ENCODE measurements around the gene ABCC5. TPM values are rescaled to one million over a fixed set of nuclear protein-coding genes. Genes with fewer than 3 reads are reported as not detected.

The ABCC5 gene
- total RNA-seq, 1 donor from 2014 or later = 18.0 TPM

- Mint-ChIP-seq H3K4me1 (ENCODE audit: low read depth) (no peaks in the 10 kb centered on the region), H3K27me3 (ENCODE audit: insufficient read depth) (no peaks in the 10 kb centered on the region), H3K9me3 (no peaks in the 10 kb centered on the region), H3K4me3 (no peak overlapping the region), H3K36me3 (ENCODE audit: low read depth) (peaks cover 5% of the 10 kb centered on the region), H3K27ac (no peak overlapping the region)
- intact Hi-C loops (cut with micrococcal nuclease) = no loop called here
- DNase-seq (ENCODE audit: low spot score) = no peak
Observed at GRCh38 chr3:183921096-183921495, 96.6 kb downstream of the ABCC5 start.

DNA sequence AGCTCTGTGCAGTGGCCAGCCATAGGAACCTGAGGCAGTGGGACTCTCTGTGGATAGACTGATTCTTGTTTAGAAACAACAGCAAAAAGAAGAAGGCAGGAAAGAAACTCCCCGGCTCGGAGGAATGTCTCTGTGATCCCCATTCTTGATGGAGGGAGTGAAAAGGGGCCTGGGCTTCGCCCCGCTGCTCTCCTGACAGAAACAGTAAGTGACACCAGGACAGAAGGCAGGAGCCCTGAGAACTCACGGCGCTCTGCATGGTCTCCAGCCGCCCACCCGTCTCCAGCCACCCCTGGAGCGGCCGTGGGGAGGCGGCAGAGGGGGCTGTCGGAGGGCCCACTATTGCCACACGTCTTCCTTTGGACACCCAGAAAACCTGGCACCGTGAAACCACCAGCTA lies 97.3 kb downstream of the ABCC5 start:
- H3K4me1 Mint-ChIP-seq (ENCODE audit: low read depth) = no peaks in the 10 kb centered on the region
- H3K4me3 Mint-ChIP-seq = no peak overlapping the region
- intact Hi-C loops (cut with micrococcal nuclease) = no loop called here
- no peaks in the 10 kb centered on the region for H3K27me3 Mint-ChIP-seq (ENCODE audit: insufficient read depth)
- no peak for DNase-seq (ENCODE audit: low spot score)
- H3K9me3 Mint-ChIP-seq = no peaks in the 10 kb centered on the region
- H3K27ac Mint-ChIP-seq = no peak overlapping the region
- H3K36me3 Mint-ChIP-seq (ENCODE audit: low read depth) = peaks cover 5% of the 10 kb centered on the region

GRCh38 chr3:183918178-183918577 lies 99.5 kb downstream of the ABCC5 start:
- no peaks in the 10 kb centered on the region for H3K9me3 Mint-ChIP-seq

GRCh38 chr3:183917776-183918175 lies 99.9 kb downstream of the ABCC5 start:
- no peak for DNase-seq (ENCODE audit: low spot score)
- Mint-ChIP-seq H3K36me3 (ENCODE audit: low read depth) (no peaks in the 10 kb centered on the region), H3K4me3 (no peak overlapping the region), H3K27me3 (ENCODE audit: insufficient read depth) (no peaks in the 10 kb centered on the region), H3K4me1 (ENCODE audit: low read depth) (no peaks in the 10 kb centered on the region), H3K27ac (no peak overlapping the region), H3K9me3 (no peaks in the 10 kb centered on the region)
- intact Hi-C loops (cut with micrococcal nuclease) = no loop called here

More at GRCh38 chr3:183918178-183918577, 99.5 kb downstream of the ABCC5 start:
- intact Hi-C loops (cut with micrococcal nuclease) = no loop called here
- H3K27me3 Mint-ChIP-seq (ENCODE audit: insufficient read depth) = no peaks in the 10 kb centered on the region
- no peak for DNase-seq (ENCODE audit: low spot score)
- no peaks in the 10 kb centered on the region for H3K36me3 Mint-ChIP-seq (ENCODE audit: low read depth)
- H3K4me1 Mint-ChIP-seq (ENCODE audit: low read depth) = no peaks in the 10 kb centered on the region
- H3K4me3 Mint-ChIP-seq = no peak overlapping the region
- H3K27ac Mint-ChIP-seq = no peak overlapping the region

- Mint-ChIP-seq H3K27ac (no peak overlapping the region), H3K36me3 (ENCODE audit: low read depth) (no peaks in the 10 kb centered on the region), H3K4me1 (ENCODE audit: low read depth) (no peaks in the 10 kb centered on the region), H3K4me3 (no peak overlapping the region), H3K9me3 (no peaks in the 10 kb centered on the region), H3K27me3 (ENCODE audit: insufficient read depth) (peaks cover 5% of the 10 kb centered on the region)
- intact Hi-C loops (cut with micrococcal nuclease) = no loop called here
- no peak for DNase-seq (ENCODE audit: low spot score)
Observed at GRCh38 chr3:183914856-183915255, 102.8 kb downstream of the ABCC5 start.

- no peaks in the 10 kb centered on the region for H3K4me1 Mint-ChIP-seq (ENCODE audit: low read depth)
- intact Hi-C loops (cut with micrococcal nuclease) = no loop called here
- H3K36me3 Mint-ChIP-seq (ENCODE audit: low read depth) = no peaks in the 10 kb centered on the region
- no peak overlapping the region for H3K27ac Mint-ChIP-seq
- no peak for DNase-seq (ENCODE audit: low spot score)
- H3K4me3 Mint-ChIP-seq = no peak overlapping the region
- peaks cover 5% of the 10 kb centered on the region for H3K27me3 Mint-ChIP-seq (ENCODE audit: insufficient read depth)
- H3K9me3 Mint-ChIP-seq = no peaks in the 10 kb centered on the region
Observed at GRCh38 chr3:183913580-183913920, 104.1 kb downstream of the ABCC5 start.

DNA sequence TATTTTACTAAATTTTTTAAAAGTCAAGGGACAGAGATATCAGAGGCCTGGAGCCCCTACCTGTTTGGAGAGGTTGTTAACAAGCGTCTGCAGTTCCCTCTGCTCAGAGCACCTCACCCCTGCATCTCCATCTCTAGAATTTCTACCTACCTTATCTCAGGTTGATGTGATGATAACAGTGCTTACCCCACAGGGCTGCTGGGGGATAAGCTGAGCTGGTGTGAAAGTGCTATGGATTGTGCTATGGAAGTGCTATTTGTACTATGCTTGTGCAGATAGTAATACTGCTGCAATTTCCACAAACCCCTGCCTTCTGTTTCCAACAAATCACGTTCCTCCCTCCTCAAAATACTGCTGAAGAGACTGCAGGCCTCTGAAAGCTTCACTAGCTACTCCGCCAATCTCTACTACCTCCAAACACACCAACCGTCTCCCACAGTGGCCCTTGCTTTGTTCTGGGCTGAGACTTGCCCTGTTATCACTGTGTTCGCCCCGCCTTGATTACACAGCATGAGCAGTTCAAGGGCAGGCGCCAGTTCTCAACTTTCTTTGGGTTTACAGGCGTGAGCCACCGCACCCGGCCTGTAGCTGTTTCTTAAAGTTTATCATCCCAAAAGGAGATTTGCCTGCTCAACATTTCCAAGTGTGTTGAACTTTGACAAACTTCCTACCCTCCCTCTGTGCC lies 104.6 kb downstream of the ABCC5 start:
- intact Hi-C loops (cut with micrococcal nuclease) = no loop called here
- H3K27me3 Mint-ChIP-seq (ENCODE audit: insufficient read depth) = peaks cover 5% of the 10 kb centered on the region
- H3K36me3 Mint-ChIP-seq (ENCODE audit: low read depth) = no peaks in the 10 kb centered on the region
- H3K4me3 Mint-ChIP-seq = no peak overlapping the region
- DNase-seq (ENCODE audit: low spot score) = no peak
- no peak overlapping the region for H3K27ac Mint-ChIP-seq
- no peaks in the 10 kb centered on the region for H3K9me3 Mint-ChIP-seq
- no peaks in the 10 kb centered on the region for H3K4me1 Mint-ChIP-seq (ENCODE audit: low read depth)

- no peak overlapping the region for H3K27ac Mint-ChIP-seq
- DNase-seq (ENCODE audit: low spot score) = no peak
Observed at GRCh38 chr3:183911763-183912506, 105.7 kb downstream of the ABCC5 start.

DNA sequence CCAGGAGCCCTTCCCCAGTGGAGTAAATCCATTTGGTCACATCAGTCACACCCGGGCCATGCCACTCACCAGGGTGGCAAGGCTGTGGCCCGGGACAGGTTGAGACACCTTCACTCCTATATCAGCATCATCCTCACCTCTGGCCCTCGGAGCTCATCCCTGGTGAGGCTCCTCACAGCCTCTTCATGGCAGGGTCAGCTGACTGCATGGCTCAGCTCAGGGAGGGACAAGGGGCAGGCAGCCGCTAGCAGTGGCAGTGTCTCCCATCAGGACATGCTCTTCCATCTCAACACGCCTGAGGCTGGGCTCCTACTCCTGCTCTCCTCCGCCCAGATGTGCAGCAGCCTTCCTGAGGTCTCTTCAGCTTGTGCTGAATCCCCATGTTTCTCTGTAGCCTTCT lies 106.6 kb downstream of the ABCC5 start:
- Mint-ChIP-seq H3K36me3 (ENCODE audit: low read depth) (no peaks in the 10 kb centered on the region), H3K4me3 (no peak overlapping the region), H3K9me3 (no peaks in the 10 kb centered on the region), H3K4me1 (ENCODE audit: low read depth) (no peaks in the 10 kb centered on the region), H3K27ac (no peak overlapping the region), H3K27me3 (ENCODE audit: insufficient read depth) (peaks cover 5% of the 10 kb centered on the region)
- no peak for DNase-seq (ENCODE audit: low spot score)
- intact Hi-C loops (cut with micrococcal nuclease) = no loop called here

More at GRCh38 chr3:183911763-183912506, 105.7 kb downstream of the ABCC5 start:
- no peak overlapping the region for H3K4me3 Mint-ChIP-seq
- intact Hi-C loops (cut with micrococcal nuclease) = no loop called here
- H3K4me1 Mint-ChIP-seq (ENCODE audit: low read depth) = no peaks in the 10 kb centered on the region
- H3K36me3 Mint-ChIP-seq (ENCODE audit: low read depth) = no peaks in the 10 kb centered on the region
- peaks cover 5% of the 10 kb centered on the region for H3K27me3 Mint-ChIP-seq (ENCODE audit: insufficient read depth)
- H3K9me3 Mint-ChIP-seq = no peaks in the 10 kb centered on the region

DNA sequence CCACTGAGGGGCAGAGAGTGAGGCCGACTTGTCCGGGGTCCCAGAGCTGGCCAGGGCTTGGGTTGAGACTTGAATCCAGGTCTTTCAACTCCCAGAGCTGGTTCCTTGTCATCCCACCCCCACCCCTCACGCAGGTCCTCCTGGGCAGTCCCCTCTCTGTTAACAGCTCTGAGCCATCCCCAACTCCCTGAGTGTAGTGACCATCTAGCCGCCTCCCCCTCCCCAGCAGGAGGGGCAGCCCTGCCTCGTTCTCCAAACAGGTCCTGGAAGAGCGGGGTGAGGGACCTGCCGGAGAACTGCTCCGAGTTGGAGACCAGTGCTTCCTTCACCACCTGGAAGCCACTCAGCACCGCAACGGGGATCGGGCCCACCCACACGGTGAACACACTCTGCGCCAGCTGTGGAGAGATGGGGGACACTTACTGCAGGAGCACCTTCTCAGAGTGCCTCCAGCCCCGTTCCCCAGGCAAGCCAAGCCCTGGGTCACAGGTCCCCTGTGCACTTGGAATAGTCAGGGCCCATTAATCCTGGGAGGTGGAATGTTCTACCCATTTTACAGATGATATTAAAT lies 108.6 kb downstream of the ABCC5 start:
- Mint-ChIP-seq H3K4me3 (no peak overlapping the region), H3K4me1 (ENCODE audit: low read depth) (no peaks in the 10 kb centered on the region), H3K27me3 (ENCODE audit: insufficient read depth) (peaks cover 5% of the 10 kb centered on the region), H3K36me3 (ENCODE audit: low read depth) (no peaks in the 10 kb centered on the region), H3K9me3 (no peaks in the 10 kb centered on the region), H3K27ac (no peak overlapping the region)
- intact Hi-C loops (cut with micrococcal nuclease) = no loop called here
- no peak for DNase-seq (ENCODE audit: low spot score)

DNA sequence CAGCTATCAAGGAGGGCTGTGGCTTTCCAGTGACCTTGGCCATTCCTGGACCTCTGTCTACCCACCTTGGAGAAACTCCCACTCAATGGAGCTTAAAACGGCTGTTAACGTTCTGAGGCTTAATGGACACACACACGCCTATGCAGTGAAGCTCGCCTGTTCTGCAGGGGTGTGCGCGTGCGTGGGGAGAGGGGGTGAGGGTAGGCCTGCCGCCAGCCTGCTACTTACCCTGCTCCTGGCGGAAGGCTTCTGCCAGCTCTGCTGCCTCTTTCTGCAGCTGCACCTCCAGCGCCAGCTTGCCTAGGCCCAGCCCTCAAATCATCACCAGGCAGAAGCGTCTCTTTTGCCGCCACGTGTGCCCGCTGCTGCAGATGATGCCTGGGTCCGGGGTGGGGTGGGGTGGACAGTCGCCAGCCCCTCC lies 109.8 kb downstream of the ABCC5 start:
- no peak overlapping the region for H3K4me3 Mint-ChIP-seq
- H3K27me3 Mint-ChIP-seq (ENCODE audit: insufficient read depth) = peaks cover 8% of the 10 kb centered on the region
- no peak overlapping the region for H3K27ac Mint-ChIP-seq
- no peaks in the 10 kb centered on the region for H3K4me1 Mint-ChIP-seq (ENCODE audit: low read depth)
- no peaks in the 10 kb centered on the region for H3K36me3 Mint-ChIP-seq (ENCODE audit: low read depth)
- DNase-seq (ENCODE audit: low spot score) = no peak
- H3K9me3 Mint-ChIP-seq = no peaks in the 10 kb centered on the region
- intact Hi-C loops (cut with micrococcal nuclease) = no loop called here

- intact Hi-C loops (cut with micrococcal nuclease) = no loop called here
- Mint-ChIP-seq H3K36me3 (ENCODE audit: low read depth) (no peaks in the 10 kb centered on the region), H3K4me3 (no peak overlapping the region), H3K9me3 (no peaks in the 10 kb centered on the region), H3K27ac (no peak overlapping the region), H3K4me1 (ENCODE audit: low read depth) (no peaks in the 10 kb centered on the region), H3K27me3 (ENCODE audit: insufficient read depth) (peaks cover 8% of the 10 kb centered on the region)
- no peak for DNase-seq (ENCODE audit: low spot score)
Observed at GRCh38 chr3:183907176-183907575, 110.5 kb downstream of the ABCC5 start.

DNA sequence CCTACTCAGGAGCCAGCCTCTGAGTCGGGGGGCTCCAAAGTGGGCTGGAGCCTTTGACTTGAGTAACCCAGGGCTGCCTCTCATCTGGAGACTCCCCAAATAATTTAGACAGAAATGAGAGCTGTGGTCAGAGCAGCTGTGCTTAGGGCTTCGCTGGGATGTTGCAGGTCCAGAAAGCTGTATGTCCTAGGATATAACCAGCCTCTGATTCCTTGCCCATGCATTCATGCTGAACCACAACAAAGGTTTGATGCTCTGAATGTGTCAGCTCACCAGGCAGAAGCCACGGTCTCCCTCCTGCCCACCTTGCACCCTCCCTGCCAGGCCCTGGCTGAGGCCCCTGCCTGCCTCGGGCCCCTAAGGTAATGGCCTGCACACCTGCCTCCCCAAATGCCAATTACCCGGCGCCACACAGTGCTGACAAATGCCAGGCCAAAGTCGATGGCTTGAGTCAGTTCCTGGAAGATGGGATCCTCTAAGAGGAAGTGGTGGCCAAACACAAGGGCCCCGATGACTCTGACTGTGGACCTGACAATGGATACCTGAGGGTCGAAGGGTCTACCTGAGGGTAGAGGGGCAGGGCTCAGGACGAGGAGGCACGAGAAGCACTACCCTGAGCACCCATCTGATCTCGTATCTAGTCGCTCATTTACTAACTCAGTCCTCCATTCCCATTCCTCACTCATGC lies 111.3 kb downstream of the ABCC5 start:
- Mint-ChIP-seq H3K9me3 (no peaks in the 10 kb centered on the region), H3K4me1 (ENCODE audit: low read depth) (no peaks in the 10 kb centered on the region), H3K4me3 (no peak overlapping the region), H3K36me3 (ENCODE audit: low read depth) (no peaks in the 10 kb centered on the region), H3K27ac (no peak overlapping the region), H3K27me3 (ENCODE audit: insufficient read depth) (peaks cover 9% of the 10 kb centered on the region)
- DNase-seq (ENCODE audit: low spot score) = no peak
- intact Hi-C loops (cut with micrococcal nuclease) = no loop called here
